Renal cortical epithelial cell (primary cell): Measurements from ENCODE around the gene NBL1. TPM values are rescaled to one million over a fixed set of nuclear protein-coding genes. Genes with fewer than 3 reads are reported as not detected.
A peak's percentile ranks its signal among the peaks of the same experiment; 100 is the strongest.
"Not testable (repeated sequence)": the region's sequence is repeated elsewhere in the genome, so short reads cannot be mapped to it uniquely, and the experiment has no call there.

Experiments
- DNase-seq: peaks from one replicate; pipeline ENCODE4 v3.0.0-alpha.2; 2011; ENCODE audit warnings: low read depth
- total RNA-seq: library from RNA; depleted of rRNA; stranded (reverse); fragments of >200 nt; gene quantifications from 2 replicates; pipeline ENCODE4 v1.2.3, GENCODE V29; 2014

NBL1 gene
- total RNA-seq, 1 donor from 2014 or later: 168 TPM

DNA sequence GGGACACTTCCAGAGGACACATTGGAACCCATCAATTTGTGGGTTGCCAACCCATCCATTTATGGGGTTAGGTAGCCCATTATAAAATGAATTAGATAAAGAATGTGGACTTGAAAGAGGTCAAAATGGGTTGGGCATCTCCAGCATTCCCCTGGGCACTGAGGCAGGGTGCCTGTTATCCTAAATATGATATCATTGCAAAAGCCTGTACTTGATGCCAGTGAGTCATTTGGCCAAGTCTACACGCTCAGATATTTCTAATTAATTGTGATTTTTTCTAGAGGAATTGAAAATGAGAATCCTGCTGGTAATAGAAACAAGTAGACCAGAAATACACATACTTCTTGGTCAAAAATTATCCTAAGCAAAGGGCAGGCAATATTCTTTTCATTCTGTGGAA lies 21.9 kb upstream of the NBL1 start:
- peak; percentile 85 for DNase-seq

DNA sequence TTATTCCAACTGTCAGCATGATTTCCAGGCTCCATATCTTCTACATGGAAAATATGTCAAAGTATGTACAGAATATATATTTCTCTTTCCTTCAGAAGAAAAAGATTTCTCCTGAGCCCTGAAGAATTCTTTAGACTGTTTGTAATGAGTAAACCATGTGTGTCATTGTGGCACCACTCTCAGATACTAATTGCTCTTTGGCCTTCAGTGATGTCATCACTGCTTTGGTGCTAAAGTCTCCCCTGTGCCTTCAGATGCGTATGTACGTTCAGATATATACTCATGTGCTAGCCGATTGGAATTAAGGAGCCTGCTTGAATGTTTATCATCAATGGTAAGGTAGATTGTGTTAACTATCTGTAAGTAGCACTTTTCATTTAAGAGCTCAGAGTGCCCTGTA lies 20.6 kb upstream of the NBL1 start:
- DNase-seq: peak; percentile 77

DNA sequence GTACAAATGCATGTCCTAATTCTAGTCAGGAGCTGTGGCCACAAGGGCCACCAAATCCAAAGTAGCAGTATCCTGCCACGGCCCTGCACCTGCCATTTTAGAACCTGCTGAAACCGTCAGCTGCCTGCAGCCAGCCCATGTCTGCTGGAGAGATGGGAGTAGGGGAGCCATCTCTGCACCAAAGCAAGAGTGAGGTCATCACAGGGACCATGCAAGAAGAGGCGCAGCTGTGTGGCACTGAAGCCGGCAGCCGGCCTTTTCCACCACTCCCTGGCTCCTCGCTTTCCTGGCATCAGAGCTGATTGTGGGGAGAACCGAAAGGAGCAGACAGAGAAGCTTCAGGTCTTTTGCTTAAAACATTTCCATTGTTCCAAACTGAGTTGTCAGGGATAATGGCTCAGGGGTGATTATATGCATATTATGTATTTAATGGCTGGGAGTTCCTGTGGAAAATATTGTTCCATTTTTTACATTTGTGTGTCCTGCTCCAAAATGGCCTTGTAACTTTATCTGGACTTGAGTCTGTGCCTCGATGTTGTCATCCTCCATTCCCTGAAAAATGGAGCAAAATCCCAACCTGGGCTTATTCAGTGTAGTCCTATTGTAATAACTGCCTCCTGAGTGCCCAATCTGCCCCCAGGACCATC lies 18.7 kb upstream of the NBL1 start:
- DNase-seq: no peak

DNA sequence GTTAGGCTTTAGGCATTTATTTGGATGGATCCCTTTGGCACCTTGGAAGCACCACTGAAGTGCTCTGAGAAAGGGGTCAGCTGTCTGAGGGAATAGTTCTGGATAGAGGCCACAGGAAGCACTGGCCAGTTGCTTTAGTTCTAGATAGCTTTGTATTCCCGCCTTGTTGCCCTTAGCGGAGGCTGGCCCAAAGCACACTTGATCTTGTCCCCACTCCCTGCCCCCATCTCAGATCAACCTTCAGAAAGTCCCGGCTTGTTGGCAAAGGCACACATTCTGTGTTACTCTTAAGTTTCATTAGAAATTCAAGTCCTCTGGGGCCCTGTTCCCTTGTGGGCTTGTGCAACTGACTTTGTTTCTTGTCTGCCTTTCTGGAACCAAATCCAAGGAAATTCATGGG lies 15.2 kb upstream of the NBL1 start:
- no peak for DNase-seq

DNA sequence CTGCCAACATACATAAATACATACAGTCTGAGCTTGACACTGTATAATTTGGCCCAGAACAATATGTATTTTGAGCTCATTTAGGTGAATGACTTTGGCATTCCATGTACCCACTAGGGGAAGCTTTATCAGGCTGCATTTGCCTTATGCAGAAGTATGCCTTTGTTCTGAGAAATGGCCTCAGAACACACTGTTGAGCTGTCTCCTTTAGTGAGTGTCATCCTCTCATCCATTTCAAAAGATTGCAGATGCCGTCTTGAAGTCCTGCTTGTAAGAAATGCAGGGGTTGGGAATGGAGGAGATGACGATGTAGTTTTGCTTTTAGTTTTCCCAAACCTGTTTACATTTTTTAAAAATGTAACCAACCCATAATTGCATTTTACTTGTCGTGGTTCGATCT lies 14.8 kb upstream of the NBL1 start:
- no peak for DNase-seq

DNA sequence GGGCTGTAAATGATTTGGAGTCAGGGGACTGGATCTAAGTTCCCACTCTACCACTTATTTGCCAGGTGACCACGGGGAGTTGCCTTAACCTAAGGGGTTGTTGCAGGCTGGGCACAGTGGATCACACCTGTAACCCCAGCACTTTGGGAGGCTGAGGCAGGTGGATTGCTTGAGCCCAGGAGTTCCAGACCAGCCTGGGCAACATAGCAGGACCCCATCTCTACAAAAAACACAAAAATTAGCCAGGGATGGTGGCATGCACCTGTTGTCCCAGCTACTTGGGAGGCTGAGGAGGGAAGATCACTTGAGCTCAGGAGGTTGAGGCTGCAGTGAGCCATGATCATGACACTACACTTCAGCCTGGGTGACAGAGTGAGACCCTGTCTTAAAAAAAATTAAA lies 13.9 kb upstream of the NBL1 start:
- DNase-seq: not testable (repeated sequence)

DNA sequence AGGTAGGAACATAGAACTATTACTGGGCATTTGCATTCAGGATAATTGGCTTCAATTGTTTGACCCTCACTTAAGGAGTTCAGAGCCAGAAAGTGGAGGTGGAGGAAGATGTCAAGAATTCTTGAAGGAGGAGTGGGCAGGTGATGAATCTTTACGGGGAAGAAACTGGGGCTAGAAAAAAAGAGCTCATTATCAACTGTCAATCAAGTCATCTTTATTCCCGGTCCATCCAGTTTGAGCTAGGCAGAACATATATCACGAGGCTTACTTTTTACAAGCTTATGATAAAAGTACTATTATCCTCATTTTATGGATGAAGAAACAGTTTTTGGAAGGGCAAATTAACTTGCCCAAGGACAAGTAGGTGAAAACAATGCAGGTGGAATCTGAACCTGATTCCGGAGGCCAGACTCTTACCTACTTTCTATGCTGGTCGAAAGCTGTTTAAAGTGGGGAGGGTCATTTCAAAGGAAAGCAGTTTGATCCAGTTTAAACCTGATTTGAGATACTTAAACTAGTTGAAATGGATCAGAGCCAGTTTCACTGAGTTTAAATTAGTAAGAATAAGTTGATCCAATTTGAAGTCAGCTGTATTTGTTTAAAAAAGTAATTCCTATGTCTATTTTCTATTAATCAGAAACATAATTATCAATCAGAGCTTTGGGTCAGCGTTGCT lies 13.3 kb upstream of the NBL1 start:
- no peak for DNase-seq

DNA sequence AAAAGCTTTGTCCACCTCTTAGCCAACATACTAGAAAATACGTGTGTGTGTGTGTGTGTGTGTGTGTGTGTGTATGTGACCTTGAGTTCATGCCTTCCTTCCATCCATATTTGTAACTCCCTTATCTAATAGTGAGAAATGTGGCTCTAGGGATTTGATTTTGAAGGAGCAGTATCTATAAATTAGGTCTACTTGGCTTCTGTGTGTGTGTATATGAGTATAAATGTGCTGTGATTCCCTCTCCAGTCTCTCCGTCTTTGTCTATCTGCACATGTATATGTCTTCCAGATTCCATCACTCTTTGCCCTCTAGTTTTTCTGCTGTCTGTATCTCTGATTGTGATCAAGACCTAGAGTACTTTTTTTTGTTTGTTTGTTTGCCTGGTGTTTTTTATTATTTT lies 11.9 kb upstream of the NBL1 start:
- DNase-seq: no peak

DNA sequence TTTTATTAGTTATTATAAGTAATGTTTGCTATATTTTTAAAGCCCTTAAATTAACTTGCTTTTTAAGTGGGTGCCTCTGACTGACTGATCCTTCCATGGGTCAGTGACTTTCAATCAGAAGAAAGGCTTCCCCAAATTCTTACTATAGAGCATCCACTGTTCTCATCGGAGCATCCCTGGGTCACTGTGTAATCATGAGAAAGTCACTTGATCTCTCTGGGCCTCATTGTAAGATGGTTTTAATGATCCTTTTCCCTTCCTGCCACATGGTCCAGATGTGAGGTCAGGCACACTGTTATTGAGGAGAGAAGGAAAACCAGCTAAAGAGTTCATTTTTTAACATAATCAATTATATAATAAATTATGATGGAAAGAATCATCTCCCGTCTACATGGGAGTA lies 11.0 kb upstream of the NBL1 start:
- DNase-seq: no peak

DNA sequence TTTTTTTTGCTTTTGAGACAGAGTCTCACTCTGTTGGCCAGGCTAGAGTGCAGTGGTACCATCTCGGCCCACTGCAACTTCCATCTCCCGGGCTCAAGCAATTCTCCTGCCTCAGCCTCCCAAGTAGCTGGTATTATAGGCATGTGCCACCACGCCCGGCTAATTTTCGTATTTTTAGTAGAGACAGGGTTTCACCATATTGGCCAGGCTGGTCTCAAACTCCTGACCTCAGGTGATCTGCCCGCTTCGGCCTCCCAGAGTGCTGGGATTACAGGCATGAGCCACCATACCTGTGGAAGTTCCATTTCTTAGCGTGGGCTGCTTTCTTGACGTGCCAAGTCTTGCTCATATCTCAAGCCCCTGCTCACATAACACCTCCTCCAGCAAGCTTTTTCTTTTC lies 9.0 kb upstream of the NBL1 start:
- not testable (repeated sequence) for DNase-seq

DNA sequence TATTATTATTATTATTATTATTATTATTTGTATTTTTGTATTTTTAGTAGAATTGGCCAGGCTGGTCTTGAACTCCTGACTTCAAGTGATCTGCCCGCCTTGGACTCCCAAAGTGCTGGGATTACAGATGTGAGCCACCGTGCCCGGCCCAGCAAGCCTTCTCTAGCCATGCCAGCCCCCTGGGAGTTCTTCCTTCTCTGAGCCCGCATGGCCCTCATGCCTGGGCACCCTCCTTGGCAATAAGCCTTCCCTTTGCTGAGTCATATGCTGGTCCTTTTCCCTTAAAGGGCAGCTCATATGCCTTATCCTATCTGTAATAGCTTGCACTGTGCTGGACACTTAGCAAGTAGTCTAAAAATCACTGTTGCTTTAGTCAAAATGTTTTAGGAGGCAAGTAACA lies 8.5 kb upstream of the NBL1 start:
- DNase-seq: peak; percentile 60

DNA sequence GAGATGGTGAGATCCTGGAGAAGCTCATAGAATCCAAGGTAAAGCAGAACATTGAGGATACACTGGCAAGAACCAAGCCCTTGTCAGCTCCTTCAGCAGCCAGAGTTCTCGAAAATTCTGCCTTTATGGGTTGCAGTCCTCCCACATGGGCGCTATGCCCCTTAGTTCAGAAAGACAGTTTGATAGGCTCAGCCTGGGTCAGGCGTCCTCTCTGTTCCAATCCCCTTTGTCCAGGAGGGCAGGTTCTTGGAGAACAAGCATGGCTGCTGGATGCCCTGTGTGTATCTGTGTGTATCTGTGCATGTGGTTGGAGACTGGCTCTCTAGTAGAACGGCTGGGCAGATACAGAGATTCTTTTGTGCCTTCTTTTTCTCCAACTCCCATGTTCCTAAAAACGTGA lies 8.0 kb upstream of the NBL1 start:
- no peak for DNase-seq

DNA sequence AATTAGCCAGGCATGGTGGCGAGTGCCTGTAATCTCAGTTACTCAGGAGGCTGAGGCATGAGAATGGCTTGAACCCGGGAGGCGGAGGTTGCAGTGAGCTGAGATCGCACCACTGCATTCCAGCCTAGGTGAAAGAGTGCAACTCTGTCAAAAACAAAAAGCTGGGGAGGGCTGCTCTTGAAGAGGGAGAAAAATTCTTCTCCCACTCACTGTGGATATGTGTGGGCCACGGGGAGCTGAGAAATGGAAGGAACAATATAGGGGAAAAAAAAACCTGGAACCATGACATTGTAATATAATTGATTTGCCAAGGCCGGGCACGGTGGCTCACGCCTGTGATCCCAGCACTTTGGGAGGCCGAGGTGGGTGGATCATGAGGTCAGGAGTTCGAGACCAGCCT lies 7.4 kb upstream of the NBL1 start:
- not testable (repeated sequence) for DNase-seq

DNA sequence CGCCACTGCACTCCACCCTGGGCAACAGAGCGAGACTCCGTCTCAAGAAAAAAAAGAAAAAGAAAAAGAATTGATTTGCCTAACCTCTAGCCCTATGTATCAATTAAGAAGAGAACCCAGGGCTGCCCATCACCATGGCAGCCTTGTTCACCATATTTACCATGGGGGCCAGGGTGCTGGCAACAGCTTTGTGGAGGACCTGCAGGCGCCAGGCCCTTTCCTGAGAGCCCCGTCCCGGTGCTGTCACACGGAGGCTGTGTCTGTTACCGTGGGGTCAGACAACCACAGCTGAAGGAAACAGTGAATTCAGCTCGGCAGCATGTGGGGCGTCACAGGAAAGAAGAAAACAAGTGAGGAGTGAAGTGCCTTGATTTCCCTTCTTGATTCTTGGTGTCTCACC lies 6.5 kb upstream of the NBL1 start:
- DNase-seq: no peak

DNA sequence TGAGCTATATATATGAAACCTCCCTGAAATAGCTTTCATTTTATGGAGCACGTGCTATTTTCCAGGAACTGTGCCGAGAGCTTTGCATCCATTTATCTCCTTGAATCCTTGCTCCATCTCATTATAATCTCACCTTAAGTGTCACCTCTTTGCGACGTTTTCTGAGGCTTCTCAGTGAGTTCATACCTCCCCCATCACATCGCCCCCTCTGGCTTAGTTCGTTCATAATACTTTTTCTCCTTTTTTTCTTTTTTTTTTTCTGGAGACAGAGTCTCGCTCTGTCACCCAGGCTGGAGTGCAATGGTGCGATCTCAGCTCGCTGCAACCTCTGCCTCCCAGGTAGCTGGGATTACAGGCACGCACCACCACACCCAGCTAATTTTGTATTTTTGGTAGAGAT lies 4.9 kb upstream of the NBL1 start:
- DNase-seq: not testable (repeated sequence)

DNA sequence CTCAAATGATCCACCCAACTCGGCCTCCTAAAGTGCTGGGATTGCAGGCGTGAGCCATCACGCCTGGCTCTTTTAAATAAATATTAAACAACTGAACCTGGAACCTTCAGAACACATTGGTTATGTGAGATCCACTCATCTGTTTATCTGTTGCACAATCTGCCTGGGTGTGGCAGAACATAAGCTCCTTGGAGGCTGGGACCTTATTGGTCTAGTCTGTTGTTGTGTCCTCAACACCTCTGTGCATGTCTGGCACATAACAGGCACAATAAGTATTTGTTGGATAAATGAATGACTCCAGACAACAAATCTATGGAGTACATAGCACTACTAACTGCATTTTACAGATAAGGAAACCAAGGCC lies 4.1 kb upstream of the NBL1 start:
- DNase-seq: peak; percentile 78

DNA sequence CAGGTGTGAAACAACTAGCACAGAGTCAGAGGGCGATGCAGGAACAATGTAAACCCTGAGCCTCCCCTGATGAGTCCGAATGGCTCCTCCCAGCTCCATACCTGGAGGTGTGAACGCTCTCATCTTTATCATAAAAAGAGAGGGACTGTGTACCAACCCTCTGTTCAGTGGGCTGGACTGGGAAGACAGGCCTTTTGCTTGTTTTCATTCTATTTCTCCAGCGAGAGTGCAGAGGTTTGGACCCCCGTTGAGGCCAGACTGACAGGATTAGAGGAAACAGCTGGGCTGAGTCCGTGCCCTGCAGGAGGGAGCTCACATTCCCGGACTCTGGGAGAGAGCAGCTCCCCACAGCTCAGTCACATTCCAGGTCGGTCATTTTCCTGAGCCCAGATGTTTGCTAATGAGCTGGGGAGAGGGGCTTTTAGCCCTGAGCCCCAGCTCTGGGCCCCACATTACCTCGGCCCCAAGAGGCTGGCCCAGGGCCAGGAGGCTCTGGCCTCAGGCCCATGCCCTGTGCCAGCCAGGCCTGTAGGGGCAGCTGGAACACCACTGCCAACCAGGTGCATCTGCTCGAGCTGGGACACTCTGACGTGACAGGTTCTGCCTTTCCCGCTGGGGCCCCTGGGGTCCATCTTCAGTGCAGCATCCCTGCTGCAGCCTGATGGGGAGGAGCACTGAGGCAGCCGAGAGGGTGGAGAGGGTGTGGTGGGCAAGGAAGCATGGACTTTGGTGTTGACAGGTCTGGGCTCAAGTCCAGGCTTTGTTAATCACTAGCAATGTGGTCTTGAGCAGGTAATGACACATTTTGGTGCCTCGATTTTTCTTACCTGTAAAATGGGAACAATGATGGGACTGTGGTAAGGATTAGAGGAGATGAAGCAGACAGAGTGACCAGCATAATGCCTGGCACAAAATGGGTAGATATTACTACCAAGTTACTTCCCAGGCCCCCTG lies 3.5 kb upstream of the NBL1 start:
- DNase-seq: peak; percentile 89

DNA sequence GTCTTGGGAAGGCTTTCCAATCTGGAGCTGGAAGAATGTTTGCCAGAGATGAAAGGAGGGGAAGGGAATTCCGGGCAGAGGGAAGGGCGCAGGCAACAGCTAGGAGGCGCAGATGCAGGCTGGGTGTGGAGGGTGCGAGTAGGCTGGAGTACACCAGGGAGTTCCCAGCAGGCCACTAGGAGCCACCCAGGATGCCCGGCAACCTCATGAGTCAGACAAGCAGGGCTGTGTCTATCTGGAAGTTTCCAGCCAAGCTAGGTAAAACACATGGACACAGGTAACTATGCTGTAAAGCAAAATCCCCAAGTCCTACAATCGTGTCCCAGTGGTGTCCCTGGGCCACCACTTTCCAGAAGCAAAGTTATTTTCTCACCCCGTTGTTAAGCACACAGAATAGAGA lies 990 bp upstream of the NBL1 start:
- DNase-seq: peak; percentile 55

DNA sequence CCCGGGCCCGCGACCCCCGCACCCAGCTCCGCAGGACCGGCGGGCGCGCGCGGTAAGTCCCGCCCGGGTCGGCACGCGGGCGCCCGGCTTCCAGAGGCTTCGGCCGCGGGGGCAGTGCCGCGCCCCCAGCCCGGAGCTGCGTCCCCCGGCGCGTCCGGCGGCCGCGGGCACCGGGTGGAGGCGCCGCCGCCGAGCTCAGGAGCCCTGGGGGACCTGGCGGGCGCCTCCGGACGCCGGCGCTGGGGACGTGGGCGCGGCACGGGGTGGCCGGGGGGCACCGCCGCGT lies 227 bp downstream of the NBL1 start:
- no peak for DNase-seq

DNA sequence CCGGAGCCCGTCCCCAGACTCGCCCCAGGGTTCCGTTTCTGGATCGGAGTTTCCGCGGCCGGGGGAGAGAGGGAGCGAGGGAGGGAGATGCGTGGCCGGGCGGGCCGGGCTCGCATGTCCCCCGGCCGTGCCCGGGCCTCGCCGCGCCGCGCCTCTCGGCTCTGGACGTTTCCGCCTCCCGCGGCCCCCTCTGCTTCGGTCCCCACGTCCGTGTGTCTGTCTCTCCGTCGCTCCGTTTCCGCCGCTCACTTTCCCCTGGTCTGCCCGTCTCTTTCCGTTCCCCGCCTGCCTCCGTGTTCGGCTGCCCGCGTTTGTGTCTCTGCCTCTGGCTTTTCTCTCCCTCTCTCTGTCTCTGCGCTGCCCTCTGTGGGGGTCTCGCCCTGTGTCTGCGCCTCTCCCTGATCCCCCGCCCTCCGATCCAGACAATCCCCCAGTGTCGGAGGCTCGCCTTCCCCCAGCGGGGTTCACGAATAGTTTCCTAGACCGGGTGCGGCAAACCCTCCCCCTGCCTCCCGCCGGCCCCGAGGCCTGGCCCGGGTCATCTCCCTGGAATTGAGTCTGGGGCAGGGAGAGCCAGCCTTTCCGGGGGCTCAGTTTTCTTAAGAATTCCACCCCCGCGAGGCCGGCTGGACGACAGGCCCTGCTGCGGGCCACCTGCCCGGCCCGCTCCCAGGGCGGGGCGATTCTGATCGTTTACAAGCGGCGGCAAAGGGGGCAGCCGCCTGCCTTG lies 735 bp downstream of the NBL1 start:
- no peak for DNase-seq

DNA sequence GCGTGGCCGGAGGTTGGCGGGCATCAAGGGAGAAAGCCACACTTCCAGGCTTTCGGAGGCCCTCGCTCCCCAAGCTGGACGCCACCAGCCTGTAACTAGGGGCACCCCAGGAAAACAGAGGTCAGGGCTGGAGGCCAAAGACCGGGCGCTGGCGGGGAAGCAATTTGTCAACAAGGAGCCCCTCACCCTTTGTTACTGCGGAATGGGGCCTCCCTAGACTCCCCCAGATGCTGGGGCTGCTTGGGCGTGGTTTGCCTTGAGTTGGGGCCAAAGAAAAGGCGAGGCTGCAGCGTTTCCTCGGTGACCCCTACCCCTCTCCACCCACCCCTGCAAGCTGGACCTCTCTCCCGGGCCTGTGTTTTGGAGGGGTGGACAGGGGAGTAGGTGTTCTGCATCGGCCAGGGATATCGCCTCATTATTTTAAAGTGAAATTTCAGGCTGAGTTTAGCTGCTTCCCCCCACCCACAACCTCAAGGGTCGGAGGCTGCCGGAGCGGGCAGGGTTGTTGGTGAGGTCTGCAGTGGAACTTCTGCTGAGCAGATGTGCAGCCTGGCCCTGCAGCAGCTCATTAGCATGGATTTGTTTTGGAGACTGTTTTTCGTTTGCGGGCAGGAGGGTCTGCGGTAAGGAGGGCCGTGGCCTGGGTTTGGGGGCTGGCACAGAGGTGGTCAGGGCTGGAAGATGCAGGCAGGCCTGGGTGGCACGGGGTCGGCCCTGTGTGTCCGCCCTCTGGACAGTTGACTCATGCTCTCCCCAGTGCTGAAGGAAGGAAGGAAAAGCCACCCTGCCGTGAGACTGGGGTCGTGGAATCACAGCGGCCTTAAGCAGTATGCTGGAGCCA lies 1.5 kb downstream of the NBL1 start:
- no peak for DNase-seq
